Activated T-helper 1 cell treated with anti-CD3 and anti-CD28 coated beads, Interleukin-12 subunit alpha, Interleukin-12 subunit beta, Interleukin-2, Interleukin-4 antibody, amounts not matched to agents 30 ng/mL and 10 ng/mL and 1 ng/mL, durations not matched to agents 14 hours and 24 hours and 36 hours (primary cell): Measurements from ENCODE around the gene FRMD7. TPM values are rescaled to one million over a fixed set of nuclear protein-coding genes. Genes with fewer than 3 reads are reported as not detected.
"Not testable (repeated sequence)": the region's sequence is repeated elsewhere in the genome, so short reads cannot be mapped to it uniquely, and the experiment has no call there.

Experiments used
- DNase-seq: peaks from one replicate; pipeline ENCODE4 v3.0.0; 2021; ENCODE audit warnings: low spot score
- H3K27ac Mint-ChIP-seq: one replicate; pipeline ENCODE4 v1.8.0; 2021; ENCODE audit warnings: mild to moderate bottlenecking, mixed read lengths
- H3K27me3 Mint-ChIP-seq: one replicate; pipeline ENCODE4 v1.8.0; 2022; ENCODE audit warnings: mild to moderate bottlenecking, moderate library complexity, mixed read lengths; ENCODE audit not compliant: insufficient read depth
- H3K36me3 Mint-ChIP-seq: one replicate; pipeline ENCODE4 v1.8.0; 2021; ENCODE audit warnings: low read depth, mixed read lengths
- H3K4me1 Mint-ChIP-seq: one replicate; pipeline ENCODE4 v1.8.0; 2021; ENCODE audit warnings: low read depth, mixed read lengths
- H3K4me3 Mint-ChIP-seq: one replicate; pipeline ENCODE4 v1.8.0; 2021; ENCODE audit warnings: mild to moderate bottlenecking, moderate library complexity, mixed read lengths
- H3K9me3 Mint-ChIP-seq: one replicate; pipeline ENCODE4 v1.8.0; 2021; ENCODE audit warnings: mixed read lengths
- intact Hi-C: fragments of 100-400 bp; cut with micrococcal nuclease; formaldehyde crosslinking; loops from one replicate; pipeline ENCODE4 v1.15.1; 2024
- total RNA-seq: library from RNA; stranded (reverse); gene quantifications from 2 replicates; pipeline ENCODE4 v1.2.3, GENCODE V29; 2022

The FRMD7 gene, protein sequence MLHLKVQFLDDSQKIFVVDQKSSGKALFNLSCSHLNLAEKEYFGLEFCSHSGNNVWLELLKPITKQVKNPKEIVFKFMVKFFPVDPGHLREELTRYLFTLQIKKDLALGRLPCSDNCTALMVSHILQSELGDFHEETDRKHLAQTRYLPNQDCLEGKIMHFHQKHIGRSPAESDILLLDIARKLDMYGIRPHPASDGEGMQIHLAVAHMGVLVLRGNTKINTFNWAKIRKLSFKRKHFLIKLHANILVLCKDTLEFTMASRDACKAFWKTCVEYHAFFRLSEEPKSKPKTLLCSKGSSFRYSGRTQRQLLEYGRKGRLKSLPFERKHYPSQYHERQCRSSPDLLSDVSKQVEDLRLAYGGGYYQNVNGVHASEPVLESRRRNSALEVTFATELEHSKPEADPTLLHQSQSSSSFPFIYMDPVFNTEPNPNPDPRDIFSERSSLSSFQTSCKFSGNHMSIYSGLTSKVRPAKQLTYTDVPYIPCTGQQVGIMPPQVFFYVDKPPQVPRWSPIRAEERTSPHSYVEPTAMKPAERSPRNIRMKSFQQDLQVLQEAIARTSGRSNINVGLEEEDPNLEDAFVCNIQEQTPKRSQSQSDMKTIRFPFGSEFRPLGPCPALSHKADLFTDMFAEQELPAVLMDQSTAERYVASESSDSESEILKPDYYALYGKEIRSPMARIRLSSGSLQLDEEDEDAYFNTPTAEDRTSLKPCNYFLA
- total RNA-seq = not detected in 2 replicates

DNA sequence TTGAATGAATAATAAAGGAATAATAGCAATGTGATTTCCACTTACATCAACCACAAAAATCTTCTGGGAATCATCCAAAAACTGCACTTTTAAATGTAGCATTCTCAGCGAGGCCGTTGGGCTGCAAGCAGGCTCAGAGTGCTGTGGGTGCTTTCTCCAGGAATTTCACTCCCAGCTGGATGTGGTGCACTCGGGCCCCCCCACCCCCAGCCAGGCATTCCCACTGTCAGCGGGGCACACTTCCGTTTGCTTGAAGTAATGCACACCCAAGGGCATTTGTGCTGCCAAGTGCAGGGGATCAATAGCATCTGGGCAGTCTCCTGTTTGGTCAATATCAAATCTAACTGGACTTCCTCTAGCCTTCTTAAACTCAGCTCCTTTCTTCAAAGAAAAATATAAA is at the start of gene FRMD7:
Gene FRMD7, minus strand, starts transcription at position 278 of the 400 bp plus-strand sequence. Its CDS starts 176 bp downstream, at position 102.
- Mint-ChIP-seq H3K9me3 (no peaks in the 10 kb centered on the region), H3K4me1 (no peaks in the 10 kb centered on the region), H3K27ac (no peak within 1 kb of the TSS), H3K36me3 (no peaks in the 10 kb centered on the region), H3K27me3 (no peaks in the 10 kb centered on the region), H3K4me3 (no peak within 1 kb of the TSS)
- intact Hi-C loops = no loop called here
- no peak for DNase-seq

DNA sequence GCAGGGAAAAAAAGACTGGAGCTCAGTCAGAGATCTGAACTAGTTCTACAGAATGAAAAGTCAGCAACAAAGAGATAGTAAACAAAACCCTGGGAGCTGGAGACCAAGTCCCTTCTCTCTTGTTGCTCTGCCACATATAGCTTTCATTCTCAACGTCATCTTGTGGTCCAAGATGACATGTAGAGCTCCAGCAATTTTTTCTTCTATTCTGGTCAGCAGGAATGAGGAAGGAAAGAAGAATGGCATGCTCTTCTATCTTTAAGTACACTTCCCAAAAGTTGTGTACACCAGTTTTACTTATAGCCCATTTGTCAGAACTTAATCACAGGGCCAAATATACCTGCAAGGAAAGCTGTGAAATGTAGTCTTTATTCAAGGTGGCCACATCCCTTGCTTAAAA is 45.8 kb upstream of the FRMD7 start:
- peaks cover 2% of the 10 kb centered on the region for H3K27me3 Mint-ChIP-seq
- no peak overlapping the region for H3K4me3 Mint-ChIP-seq
- intact Hi-C loops = no loop called here
- DNase-seq = no peak
- H3K27ac Mint-ChIP-seq = no peak overlapping the region
- no peaks in the 10 kb centered on the region for H3K36me3 Mint-ChIP-seq
- no peaks in the 10 kb centered on the region for H3K9me3 Mint-ChIP-seq
- no peaks in the 10 kb centered on the region for H3K4me1 Mint-ChIP-seq

DNA sequence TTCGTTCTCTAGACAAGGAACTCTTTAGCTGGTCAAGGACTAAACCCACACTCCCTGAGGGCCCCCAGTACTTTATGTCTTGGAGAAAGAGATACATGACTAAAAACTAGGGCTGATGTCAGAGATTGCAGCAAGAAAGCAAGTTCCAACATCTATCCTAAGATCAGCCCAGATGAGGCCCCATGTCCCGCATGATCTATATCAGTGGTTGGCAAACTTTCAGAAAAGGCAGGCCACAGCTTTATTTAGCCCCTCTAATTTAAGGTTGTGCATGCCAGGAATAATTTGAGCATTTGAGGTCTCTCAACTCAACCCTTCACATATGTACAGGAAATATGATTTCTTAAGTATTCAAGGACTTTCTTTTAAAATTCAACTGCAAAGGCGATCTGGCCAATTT is 44.1 kb upstream of the FRMD7 start:
- no peaks in the 10 kb centered on the region for H3K36me3 Mint-ChIP-seq
- H3K27me3 Mint-ChIP-seq = peaks cover 2% of the 10 kb centered on the region
- intact Hi-C loops = no loop called here
- no peaks in the 10 kb centered on the region for H3K9me3 Mint-ChIP-seq
- H3K27ac Mint-ChIP-seq = no peak overlapping the region
- DNase-seq = no peak
- no peaks in the 10 kb centered on the region for H3K4me1 Mint-ChIP-seq
- no peak overlapping the region for H3K4me3 Mint-ChIP-seq

DNA sequence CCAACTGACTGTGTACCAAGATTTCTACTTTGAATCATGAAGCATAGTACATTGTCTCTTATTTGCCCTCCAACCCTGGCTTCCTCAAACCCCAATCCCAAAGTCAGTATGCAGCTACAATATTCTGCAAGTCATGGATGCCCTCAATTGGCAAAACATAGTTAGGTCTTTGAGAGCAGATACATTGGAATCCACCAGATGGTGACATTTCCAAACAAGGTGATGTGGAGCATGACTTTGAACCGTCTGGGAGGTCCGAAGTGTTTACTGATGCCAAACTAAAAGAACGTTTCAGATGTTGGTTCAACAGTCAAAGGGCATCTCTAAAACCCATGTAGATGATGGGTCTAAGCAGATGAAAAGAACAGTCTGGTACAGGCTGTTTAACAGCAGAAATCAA is 43.7 kb upstream of the FRMD7 start:
- intact Hi-C loops = no loop called here
- Mint-ChIP-seq H3K4me1 (no peaks in the 10 kb centered on the region), H3K4me3 (no peak overlapping the region), H3K27me3 (peaks cover 2% of the 10 kb centered on the region), H3K9me3 (no peaks in the 10 kb centered on the region), H3K36me3 (no peaks in the 10 kb centered on the region), H3K27ac (no peak overlapping the region)
- DNase-seq = no peak

DNA sequence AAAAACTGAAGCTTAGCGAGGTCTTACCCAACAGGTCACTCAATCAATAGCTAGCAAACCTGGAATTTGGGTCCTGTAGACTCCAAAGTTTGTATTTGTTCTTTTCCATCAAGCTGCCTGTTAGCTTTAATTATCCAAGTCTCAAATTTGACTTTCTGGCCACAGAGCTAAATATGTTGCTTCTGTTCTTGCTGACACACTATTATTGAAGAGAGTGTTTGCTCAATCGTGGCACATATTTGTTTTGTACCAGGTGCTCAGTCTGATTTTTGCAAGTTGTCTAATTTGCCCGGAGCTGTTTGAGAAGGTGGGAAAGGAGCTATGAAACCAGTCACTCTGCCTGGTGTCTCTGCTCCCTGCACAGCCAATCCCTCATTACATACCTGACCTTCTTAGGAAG is 41.7 kb upstream of the FRMD7 start:
- no peak for DNase-seq
- Mint-ChIP-seq H3K4me3 (no peak overlapping the region), H3K9me3 (no peaks in the 10 kb centered on the region), H3K27me3 (peaks cover 2% of the 10 kb centered on the region), H3K4me1 (no peaks in the 10 kb centered on the region), H3K36me3 (no peaks in the 10 kb centered on the region), H3K27ac (no peak overlapping the region)
- intact Hi-C loops = no loop called here

DNA sequence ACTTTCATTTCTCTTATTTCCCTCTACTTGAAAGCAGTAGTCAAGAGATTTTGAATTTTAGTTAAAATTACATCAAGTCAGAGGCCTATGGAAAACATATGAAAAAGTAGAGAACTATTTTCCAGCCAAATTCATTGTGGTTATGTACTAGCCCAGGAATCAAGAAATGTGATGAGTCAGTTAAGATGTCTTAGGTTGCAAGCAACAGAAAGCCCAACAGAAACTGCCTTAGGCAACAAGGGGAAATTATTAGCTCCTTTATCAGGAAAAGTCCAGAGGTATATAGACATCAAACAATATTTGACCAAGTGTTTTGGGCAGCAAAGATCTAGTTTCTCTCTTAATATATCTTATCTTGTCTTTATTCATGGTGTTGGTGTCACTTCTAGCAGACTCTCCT is 37.8 kb upstream of the FRMD7 start:
- Mint-ChIP-seq H3K4me3 (no peak overlapping the region), H3K36me3 (no peaks in the 10 kb centered on the region), H3K4me1 (no peaks in the 10 kb centered on the region), H3K9me3 (no peaks in the 10 kb centered on the region), H3K27ac (no peak overlapping the region), H3K27me3 (no peaks in the 10 kb centered on the region)
- intact Hi-C loops = no loop called here
- no peak for DNase-seq

DNA sequence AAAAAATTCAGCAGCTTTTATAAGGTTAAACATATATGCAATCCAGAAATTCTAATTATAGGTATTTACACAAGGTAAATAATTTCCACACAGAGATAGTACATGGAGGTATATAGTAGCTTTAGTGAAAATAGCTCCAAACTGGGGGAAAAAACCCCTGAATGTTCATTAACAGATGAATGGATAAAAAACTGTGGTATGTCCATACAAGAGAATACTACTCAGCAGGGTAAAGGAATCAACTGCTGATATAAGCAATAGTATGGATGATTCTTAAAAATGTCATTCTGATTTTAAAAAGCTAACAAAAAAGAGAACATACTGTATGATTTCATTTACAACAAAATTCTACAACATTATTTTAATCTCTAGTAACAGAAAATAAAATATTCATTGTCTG is 37.2 kb upstream of the FRMD7 start:
- Mint-ChIP-seq H3K27ac (no peak overlapping the region), H3K4me1 (no peaks in the 10 kb centered on the region), H3K4me3 (no peak overlapping the region), H3K9me3 (no peaks in the 10 kb centered on the region), H3K27me3 (no peaks in the 10 kb centered on the region), H3K36me3 (no peaks in the 10 kb centered on the region)
- DNase-seq = no peak
- intact Hi-C loops = no loop called here

DNA sequence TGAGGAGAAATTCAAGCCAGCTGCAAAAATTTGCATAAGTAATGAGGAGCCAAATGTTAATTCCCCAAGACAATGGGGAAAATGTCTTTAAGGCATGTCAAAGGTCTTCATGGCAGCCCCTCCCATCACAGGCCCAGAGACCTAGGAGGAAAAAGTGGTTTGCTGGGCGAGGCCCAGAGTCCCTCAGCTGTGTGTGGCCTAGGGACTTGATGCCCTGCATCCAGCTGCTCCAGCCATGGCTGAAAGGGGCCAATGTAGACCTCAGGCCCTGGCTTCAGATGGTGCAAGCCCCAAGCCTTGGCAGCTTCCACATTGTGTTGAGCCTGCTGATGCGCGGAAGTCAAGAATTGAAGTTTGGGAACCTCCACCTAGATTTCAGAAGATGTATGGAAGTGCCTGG is 35.3 kb upstream of the FRMD7 start:
- H3K27me3 Mint-ChIP-seq, H3K36me3 Mint-ChIP-seq, H3K27ac Mint-ChIP-seq, intact Hi-C loops, H3K4me3 Mint-ChIP-seq, H3K9me3 Mint-ChIP-seq, DNase-seq, H3K4me1 Mint-ChIP-seq: not testable (repeated sequence)

DNA sequence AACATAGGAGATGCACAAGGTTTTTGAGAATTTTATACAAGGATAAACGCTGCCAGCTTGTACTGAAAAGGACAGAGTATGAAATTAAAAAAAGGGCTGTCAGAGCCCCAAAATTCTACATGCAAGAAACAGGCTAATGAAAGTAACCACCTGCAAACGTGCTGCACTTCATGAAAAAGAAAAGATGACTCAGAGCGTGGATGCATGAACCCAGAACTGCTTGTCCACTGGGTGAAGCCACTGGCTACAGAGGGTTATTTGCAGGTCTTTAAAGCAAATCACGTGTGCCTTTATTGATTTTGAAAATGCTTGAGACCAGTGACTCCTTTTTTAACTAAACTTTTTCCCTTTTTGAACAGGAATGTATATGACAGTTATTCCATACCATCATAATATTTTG is 25.3 kb upstream of the FRMD7 start:
- H3K36me3 Mint-ChIP-seq = no peaks in the 10 kb centered on the region
- H3K27ac Mint-ChIP-seq = no peak overlapping the region
- DNase-seq = no peak
- H3K4me1 Mint-ChIP-seq = no peaks in the 10 kb centered on the region
- H3K4me3 Mint-ChIP-seq = no peak overlapping the region
- intact Hi-C loops = no loop called here
- no peaks in the 10 kb centered on the region for H3K9me3 Mint-ChIP-seq
- peaks cover 3% of the 10 kb centered on the region for H3K27me3 Mint-ChIP-seq

DNA sequence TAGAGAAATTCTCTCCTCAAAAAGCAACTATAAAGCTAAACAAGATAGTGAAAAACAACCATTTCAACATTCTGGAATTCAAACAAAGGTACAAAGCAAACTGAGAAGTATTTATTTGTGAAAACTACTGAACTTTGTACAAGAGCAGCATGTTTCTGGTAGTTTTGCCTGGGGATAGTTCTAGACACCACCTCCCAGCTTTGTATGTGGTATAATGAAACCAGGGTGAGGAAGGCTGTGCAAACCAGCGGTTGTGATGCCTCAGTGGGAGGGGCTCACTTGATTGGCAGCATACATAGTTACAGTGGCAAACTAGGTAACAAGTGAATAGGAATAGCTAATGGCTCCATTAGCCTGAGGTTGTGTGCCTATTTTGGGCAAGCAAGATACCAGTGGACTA is 18.6 kb upstream of the FRMD7 start:
- no peaks in the 10 kb centered on the region for H3K9me3 Mint-ChIP-seq
- no peaks in the 10 kb centered on the region for H3K27me3 Mint-ChIP-seq
- no peaks in the 10 kb centered on the region for H3K4me1 Mint-ChIP-seq
- no peaks in the 10 kb centered on the region for H3K36me3 Mint-ChIP-seq
- DNase-seq = no peak
- no peak overlapping the region for H3K27ac Mint-ChIP-seq
- intact Hi-C loops = no loop called here
- H3K4me3 Mint-ChIP-seq = no peak overlapping the region

DNA sequence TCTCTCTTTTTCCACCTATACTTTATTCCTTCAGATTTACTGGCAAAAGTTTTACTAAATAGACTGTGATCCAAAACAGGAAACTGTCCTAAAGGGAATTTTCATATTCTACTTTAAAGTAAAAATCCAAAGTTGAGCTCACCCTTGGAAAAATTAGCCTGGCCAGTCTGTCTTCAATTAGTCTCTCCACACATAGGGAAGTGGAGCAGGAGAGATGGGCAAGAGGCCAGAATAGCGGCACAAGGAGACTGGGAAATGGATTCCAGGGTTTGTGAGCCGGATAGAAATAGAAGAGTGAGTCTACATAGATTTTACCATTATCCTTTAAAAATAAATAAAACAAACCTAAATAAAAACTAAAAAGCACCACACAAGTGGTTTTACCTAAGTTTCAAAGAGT is 16.2 kb upstream of the FRMD7 start:
- H3K9me3 Mint-ChIP-seq = no peaks in the 10 kb centered on the region
- no peaks in the 10 kb centered on the region for H3K36me3 Mint-ChIP-seq
- no peak for DNase-seq
- no peak overlapping the region for H3K27ac Mint-ChIP-seq
- intact Hi-C loops = no loop called here
- no peak overlapping the region for H3K4me3 Mint-ChIP-seq
- no peaks in the 10 kb centered on the region for H3K4me1 Mint-ChIP-seq
- no peaks in the 10 kb centered on the region for H3K27me3 Mint-ChIP-seq

DNA sequence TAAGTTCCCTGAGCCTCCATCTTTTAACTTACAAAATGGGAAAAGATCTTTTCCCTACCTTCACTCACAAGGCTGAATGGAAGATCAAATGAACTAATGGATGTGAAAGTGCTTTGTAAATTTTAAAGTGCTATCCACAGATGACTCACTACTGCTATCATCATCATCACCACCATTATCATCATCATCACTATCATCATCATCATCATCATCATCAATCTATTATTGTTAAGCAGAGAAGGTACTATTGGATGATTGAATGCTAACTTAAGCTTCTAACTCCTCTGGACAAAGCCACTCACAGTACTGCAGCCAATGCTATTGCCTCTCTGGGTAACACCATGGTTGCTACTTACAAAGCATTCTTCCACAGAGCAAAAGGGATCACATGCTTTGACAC is 1.9 kb downstream of the FRMD7 start:
- no peak for DNase-seq
- H3K27ac Mint-ChIP-seq = no peak overlapping the region
- no peaks in the 10 kb centered on the region for H3K4me1 Mint-ChIP-seq
- intact Hi-C loops = no loop called here
- H3K27me3 Mint-ChIP-seq = no peaks in the 10 kb centered on the region
- no peaks in the 10 kb centered on the region for H3K36me3 Mint-ChIP-seq
- no peak overlapping the region for H3K4me3 Mint-ChIP-seq
- H3K9me3 Mint-ChIP-seq = no peaks in the 10 kb centered on the region

DNA sequence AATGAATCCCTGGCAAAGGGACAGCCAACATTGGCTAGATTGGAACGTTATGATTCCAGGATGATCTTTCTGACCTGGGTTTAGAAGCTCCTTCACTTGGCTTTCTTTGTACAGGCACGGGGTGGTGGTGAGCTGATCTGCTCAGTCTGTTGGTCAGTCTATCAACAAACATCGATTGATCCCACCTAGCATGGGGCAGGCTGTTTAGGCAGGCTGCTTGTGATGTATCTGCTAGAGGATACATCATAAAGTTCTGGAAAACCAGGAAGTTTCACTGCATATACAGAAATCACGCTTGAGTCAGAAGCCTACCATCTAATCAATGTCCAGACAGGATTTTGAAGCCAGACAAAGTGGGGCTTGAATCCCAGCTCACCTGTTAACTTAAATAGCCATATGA is 6.9 kb downstream of the FRMD7 start:
- Mint-ChIP-seq H3K27me3 (no peaks in the 10 kb centered on the region), H3K27ac (no peak overlapping the region), H3K9me3 (no peaks in the 10 kb centered on the region), H3K4me1 (no peaks in the 10 kb centered on the region), H3K36me3 (no peaks in the 10 kb centered on the region), H3K4me3 (no peak overlapping the region)
- DNase-seq = no peak
- intact Hi-C loops = no loop called here
